Activated CD4-positive, alpha-beta T cell treated with anti-CD3 and anti-CD28 coated beads for 24 hours (primary cell): Measurements from ENCODE around the gene UBTD1.

Source experiments
- DNase-seq, 2 donors: peaks; one replicate each; pipeline ENCODE4 v3.0.0-alpha.2; 2020; ENCODE audit warnings: low read depth in 2 of 2

Gene UBTD1

GRCh38 chr10:97482381-97482780, 16.3 kb upstream of the UBTD1 start:
- DNase-seq = no peak

GRCh38 chr10:97483506-97483905, 15.2 kb upstream of the UBTD1 start:
- DNase-seq = no peak

GRCh38 chr10:97483921-97484320, 14.8 kb upstream of the UBTD1 start:
- DNase-seq = no peak

- DNase-seq = no peak
Measured at GRCh38 chr10:97485647-97486281, 13.0 kb upstream of the UBTD1 start.

GRCh38 chr10:97490592-97490991, 8.1 kb upstream of the UBTD1 start:
- DNase-seq = no peak

GRCh38 chr10:97494151-97494550, 4.6 kb upstream of the UBTD1 start:
- no peak for DNase-seq

- no peak for DNase-seq
Measured at GRCh38 chr10:97494863-97495506, 3.7 kb upstream of the UBTD1 start.

- DNase-seq = peak; percentile 58 to 74
Measured at GRCh38 chr10:97497572-97498075, 1.1 kb upstream of the UBTD1 start.

- DNase-seq = peak; percentile 99 to 100
Measured at GRCh38 chr10:97498076-97498840, 466 bp upstream of the UBTD1 start, which contains the start of gene MMS19. MMS19 (minus strand) TSS chr10:97498422; CDS start chr10:97498384, 38 bp downstream.

- no peak for DNase-seq
Measured at GRCh38 chr10:97499561-97500296, 1.0 kb downstream of the UBTD1 start.

GRCh38 chr10:97500297-97500575, 1.5 kb downstream of the UBTD1 start:
- no peak for DNase-seq

- no peak for DNase-seq
Measured at GRCh38 chr10:97502916-97503315, 4.2 kb downstream of the UBTD1 start.

GRCh38 chr10:97503406-97503805, 4.7 kb downstream of the UBTD1 start:
- DNase-seq = no peak

GRCh38 chr10:97505152-97505551, 6.4 kb downstream of the UBTD1 start:
- no peak for DNase-seq

GRCh38 chr10:97506199-97506991, 7.7 kb downstream of the UBTD1 start:
- no peak for DNase-seq

- no peak for DNase-seq
Measured at GRCh38 chr10:97508342-97508741, 9.6 kb downstream of the UBTD1 start.

- no peak for DNase-seq
Measured at GRCh38 chr10:97509120-97509680, 10.5 kb downstream of the UBTD1 start.

GRCh38 chr10:97510686-97511085, 12.0 kb downstream of the UBTD1 start:
- DNase-seq = no peak

- no peak for DNase-seq
Measured at GRCh38 chr10:97511711-97512440, 13.2 kb downstream of the UBTD1 start.

GRCh38 chr10:97512993-97513392, 14.3 kb downstream of the UBTD1 start:
- DNase-seq = no peak
